Endodermal cell (in vitro differentiated cells): ENCODE data around the gene USP12. TPM values are rescaled to one million over a fixed set of nuclear protein-coding genes. Genes with fewer than 3 reads are reported as not detected.

Experiments used
- DNase-seq: peaks from one replicate; pipeline ENCODE4 v3.0.0-alpha.2; 2017
- H3K27ac ChIP-seq: 2 replicates; pipeline ENCODE4 v1.5.1; 2013; ENCODE audit warnings: mild to moderate bottlenecking, low read depth, low read length, moderate library complexity
- H3K27me3 ChIP-seq: 2 replicates; pipeline ENCODE4 v1.6.1; 2013; ENCODE audit warnings: mild to moderate bottlenecking, low read length, moderate library complexity; ENCODE audit not compliant: insufficient read depth, control insufficient read depth, poor library complexity, severe bottlenecking
- H3K36me3 ChIP-seq: 2 replicates; pipeline ENCODE4 v1.7.0; 2013; ENCODE audit warnings: mild to moderate bottlenecking, low read length, moderate library complexity; ENCODE audit not compliant: control insufficient read depth, insufficient read depth
- H3K4me1 ChIP-seq: one replicate; pipeline ENCODE4 v1.7.0; 2013; ENCODE audit warnings: low read length; ENCODE audit not compliant: control insufficient read depth, insufficient read depth
- H3K4me3 ChIP-seq: 2 replicates; pipeline ENCODE4 v1.5.1; 2013; ENCODE audit warnings: mild to moderate bottlenecking, low read length, moderate library complexity
- H3K9ac ChIP-seq: 2 replicates; pipeline ENCODE4 v1.6.1; 2013; ENCODE audit warnings: mild to moderate bottlenecking, low read length, moderate library complexity; ENCODE audit not compliant: poor library complexity, severe bottlenecking; ENCODE audit errors: extremely low read depth
- H3K9me3 ChIP-seq: 2 replicates; pipeline ENCODE4 v1.6.1; 2013; ENCODE audit warnings: mild to moderate bottlenecking, low read length, moderate library complexity; ENCODE audit not compliant: control insufficient read depth
- H3K27ac Mint-ChIP-seq: 2 replicates; pipeline ENCODE4 v1.8.0; 2020; ENCODE audit warnings: mixed read lengths
- H3K27me3 Mint-ChIP-seq: 2 replicates; pipeline ENCODE4 v1.8.0; 2021; ENCODE audit warnings: mild to moderate bottlenecking, mixed read lengths; ENCODE audit not compliant: insufficient read depth
- H3K36me3 Mint-ChIP-seq: 2 replicates; pipeline ENCODE4 v1.8.0; 2020; ENCODE audit warnings: low read depth, mixed read lengths
- H3K4me1 Mint-ChIP-seq: 2 replicates; pipeline ENCODE4 v1.8.0; 2020; ENCODE audit warnings: mixed read lengths
- H3K4me3 Mint-ChIP-seq: 2 replicates; pipeline ENCODE4 v1.8.0; 2020; ENCODE audit warnings: mild to moderate bottlenecking, moderate library complexity, mixed read lengths
- H3K9me3 Mint-ChIP-seq: 2 replicates; pipeline ENCODE4 v1.8.0; 2020; ENCODE audit warnings: mild to moderate bottlenecking, mixed read lengths
- WGBS, 2 experiments: methylation state at CpG; one replicate each; pipeline versions ENCODE4 v1.1.5 to v1.1.7; 2013; ENCODE audit warnings: missing lambda C conversion rate in 2 of 2, mixed read lengths in 1 of 2; ENCODE audit not compliant: insufficient coverage in 1 of 2, insufficient read length in 1 of 2; 5-methylcytosine and 5-hydroxymethylcytosine counted together
- total RNA-seq, 2 donors: library from RNA; stranded (reverse); fragmentation: NEBNext Ultra II Directional in 1 of 2; extraction: Animal tissue kit (Norgen Biotek cat#: 25700) in 1 of 2; gene quantifications; 2 replicates in 1 of 2; 3 replicates in 1 of 2; pipeline ENCODE4 v1.2.1, GENCODE V29; 2021
- TF ChIP-seq, protein P1 (sequence below): fragments of 200-600 bp; sonication (generic); conservative IDR thresholded peaks from 2 replicates; pipeline ENCODE4 v1.5.0; 2021; ENCODE audit warnings: antibody characterized with exemption, mild to moderate bottlenecking

The USP12 gene
- total RNA-seq, 2 donors from 2014 or later = 18.9 to 23.2 TPM

DNA sequence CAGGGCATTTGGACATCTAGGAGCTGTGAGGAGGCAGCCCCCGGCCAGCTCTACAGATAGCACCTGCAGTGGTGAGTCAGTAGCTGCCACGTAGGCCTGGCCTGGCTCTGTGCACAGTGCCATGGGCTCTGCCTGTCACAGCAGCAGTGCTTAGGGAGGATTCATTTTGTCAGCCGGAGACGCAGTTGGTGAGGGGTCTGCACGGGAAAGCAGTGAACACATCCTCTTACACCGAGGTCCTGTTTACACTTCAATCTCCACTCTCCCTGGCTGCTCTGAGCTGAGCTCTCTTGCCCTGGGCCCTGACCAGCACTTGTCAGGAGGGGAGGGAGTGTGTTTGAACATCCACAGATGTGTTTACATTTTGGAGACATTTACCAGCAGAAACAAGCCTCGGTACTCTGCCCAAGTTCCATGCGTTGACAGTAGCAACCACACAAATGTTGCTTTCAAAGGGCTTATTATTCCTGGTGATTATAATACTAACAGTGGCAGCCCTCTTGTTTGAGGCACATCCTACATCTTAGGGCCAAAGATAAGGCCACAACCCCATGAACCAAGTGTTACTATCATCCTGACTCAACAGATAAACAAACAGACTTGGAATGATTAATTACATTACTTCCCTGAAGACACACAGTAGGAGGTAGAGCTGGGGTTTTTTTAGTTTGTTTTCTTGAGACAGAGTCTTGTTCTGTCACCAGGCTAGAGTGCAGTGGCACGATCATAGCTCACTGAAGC, 148.9 kb downstream of the USP12 start:
- H3K27ac ChIP-seq = no peak overlapping the region
- Mint-ChIP-seq H3K9me3 (peaks cover 6% of the 10 kb centered on the region), H3K4me1 (peaks cover 25% of the 10 kb centered on the region), H3K4me3 (no peak overlapping the region), H3K36me3 (no peaks in the 10 kb centered on the region), H3K27ac (no peak overlapping the region), H3K27me3 (peaks cover 5% of the 10 kb centered on the region)
- WGBS, 2 experiments = 77 to 84% methylated on average over 2 to 9 of the region's 9 CpGs
- H3K36me3 ChIP-seq = no peaks in the 10 kb centered on the region
- no peak overlapping the region for H3K9ac ChIP-seq
- no peak overlapping the region for H3K4me3 ChIP-seq
- H3K4me1 ChIP-seq = peaks cover 15% of the 10 kb centered on the region
- H3K27me3 ChIP-seq = no peaks in the 10 kb centered on the region
- TF ChIP-seq, protein P1, sequence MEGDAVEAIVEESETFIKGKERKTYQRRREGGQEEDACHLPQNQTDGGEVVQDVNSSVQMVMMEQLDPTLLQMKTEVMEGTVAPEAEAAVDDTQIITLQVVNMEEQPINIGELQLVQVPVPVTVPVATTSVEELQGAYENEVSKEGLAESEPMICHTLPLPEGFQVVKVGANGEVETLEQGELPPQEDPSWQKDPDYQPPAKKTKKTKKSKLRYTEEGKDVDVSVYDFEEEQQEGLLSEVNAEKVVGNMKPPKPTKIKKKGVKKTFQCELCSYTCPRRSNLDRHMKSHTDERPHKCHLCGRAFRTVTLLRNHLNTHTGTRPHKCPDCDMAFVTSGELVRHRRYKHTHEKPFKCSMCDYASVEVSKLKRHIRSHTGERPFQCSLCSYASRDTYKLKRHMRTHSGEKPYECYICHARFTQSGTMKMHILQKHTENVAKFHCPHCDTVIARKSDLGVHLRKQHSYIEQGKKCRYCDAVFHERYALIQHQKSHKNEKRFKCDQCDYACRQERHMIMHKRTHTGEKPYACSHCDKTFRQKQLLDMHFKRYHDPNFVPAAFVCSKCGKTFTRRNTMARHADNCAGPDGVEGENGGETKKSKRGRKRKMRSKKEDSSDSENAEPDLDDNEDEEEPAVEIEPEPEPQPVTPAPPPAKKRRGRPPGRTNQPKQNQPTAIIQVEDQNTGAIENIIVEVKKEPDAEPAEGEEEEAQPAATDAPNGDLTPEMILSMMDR = no peak
- no peaks in the 10 kb centered on the region for H3K9me3 ChIP-seq
- DNase-seq = peak; percentile 49

DNA sequence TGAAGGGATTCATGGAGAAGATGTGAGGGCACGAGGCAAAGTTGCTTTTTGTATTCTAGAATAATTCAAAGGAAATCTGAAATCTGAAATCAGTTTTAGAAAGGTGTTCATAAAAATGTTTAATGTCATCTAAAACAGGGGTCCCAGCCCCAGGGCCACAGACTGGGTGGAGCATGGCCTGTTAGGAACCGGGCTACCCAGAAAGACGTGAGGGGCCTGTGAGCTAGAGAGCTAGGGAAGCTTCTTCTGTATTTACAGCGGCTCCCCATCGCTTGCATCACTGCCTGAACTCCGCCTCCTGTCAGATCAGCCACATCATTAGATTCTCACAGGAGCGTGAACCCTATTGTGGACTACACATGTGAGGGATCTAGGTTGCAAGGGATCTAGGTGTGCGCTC, 151.2 kb downstream of the USP12 start:
- no peak overlapping the region for H3K4me3 Mint-ChIP-seq
- WGBS, 2 experiments = 96 to 100% methylated on average over 6 to 8 of the region's 8 CpGs
- no peak for DNase-seq

DNA sequence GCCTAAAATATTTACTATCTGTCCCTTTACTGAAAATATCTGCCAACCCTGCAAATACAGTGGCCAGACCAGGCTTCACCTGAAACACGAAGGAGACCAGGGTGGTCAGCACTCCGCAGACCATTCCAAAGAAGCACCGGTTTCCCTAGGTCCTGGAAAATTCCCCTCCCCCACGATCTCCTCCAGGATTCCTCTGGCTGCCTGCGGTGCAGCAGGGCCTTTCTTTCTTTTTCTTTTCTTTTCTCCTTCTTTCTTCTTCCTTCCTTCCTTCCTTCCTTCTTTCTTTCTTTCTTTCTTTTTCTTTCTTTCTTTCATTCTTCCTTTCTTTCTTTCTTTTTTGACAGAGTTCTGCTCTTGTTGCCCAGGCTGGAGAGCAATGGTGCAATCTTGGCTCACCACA, 152.7 kb downstream of the USP12 start:
- H3K4me1 ChIP-seq = peaks cover 8% of the 10 kb centered on the region
- WGBS, 2 experiments = 44 to 49% methylated on average over 5 of the region's 5 CpGs
- H3K27ac Mint-ChIP-seq = no peak overlapping the region

More for the DNA sequence above, 151.2 kb downstream of the USP12 start:
- H3K27me3 Mint-ChIP-seq = peaks cover 2% of the 10 kb centered on the region
- Histone ChIP-seq H3K27ac (no peak overlapping the region), H3K4me3 (no peak overlapping the region), H3K9ac (no peak overlapping the region), H3K27me3 (no peaks in the 10 kb centered on the region), H3K4me1 (peaks cover 8% of the 10 kb centered on the region), H3K36me3 (no peaks in the 10 kb centered on the region), H3K9me3 (no peaks in the 10 kb centered on the region)
- no peak overlapping the region for H3K27ac Mint-ChIP-seq
- no peaks in the 10 kb centered on the region for H3K36me3 Mint-ChIP-seq
- H3K9me3 Mint-ChIP-seq = peaks cover 6% of the 10 kb centered on the region
- TF ChIP-seq, protein P1 = no peak
- peaks cover 15% of the 10 kb centered on the region for H3K4me1 Mint-ChIP-seq

More for the DNA sequence above, 152.7 kb downstream of the USP12 start:
- Histone ChIP-seq H3K9me3 (no peaks in the 10 kb centered on the region), H3K27me3 (peaks cover 11% of the 10 kb centered on the region), H3K4me3 (no peak overlapping the region), H3K9ac (no peak overlapping the region), H3K27ac (no peak overlapping the region), H3K36me3 (no peaks in the 10 kb centered on the region)
- Mint-ChIP-seq H3K4me3 (no peak overlapping the region), H3K27me3 (no peaks in the 10 kb centered on the region), H3K36me3 (no peaks in the 10 kb centered on the region), H3K9me3 (peaks cover 6% of the 10 kb centered on the region), H3K4me1 (peaks cover 15% of the 10 kb centered on the region)
- TF ChIP-seq, protein P1 = no peak
- peak; percentile 52 for DNase-seq
